ENCODE data around the gene GALNT8.

DNA sequence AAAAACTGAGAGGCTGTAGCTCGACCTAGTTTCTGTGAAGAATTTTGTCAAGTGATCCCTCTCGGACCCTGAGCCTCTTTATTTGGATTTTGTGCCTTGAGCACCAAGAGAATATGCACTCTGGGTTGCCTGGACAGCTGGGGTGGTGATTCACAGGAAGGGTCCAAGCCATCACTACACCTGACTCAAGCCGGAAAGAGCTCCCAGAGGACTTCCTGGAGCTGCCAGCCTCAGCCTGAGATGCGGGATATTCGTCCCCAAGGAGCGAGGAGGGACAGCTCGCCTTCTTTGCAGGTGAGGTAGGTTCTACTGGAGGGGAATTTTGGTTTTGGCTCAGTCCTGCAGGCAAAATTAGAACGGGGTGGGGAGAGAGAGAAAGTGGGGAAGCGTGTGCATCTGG lies 94.3 kb downstream of the GALNT8 start:
- TF ChIP-seq, protein P1, sequence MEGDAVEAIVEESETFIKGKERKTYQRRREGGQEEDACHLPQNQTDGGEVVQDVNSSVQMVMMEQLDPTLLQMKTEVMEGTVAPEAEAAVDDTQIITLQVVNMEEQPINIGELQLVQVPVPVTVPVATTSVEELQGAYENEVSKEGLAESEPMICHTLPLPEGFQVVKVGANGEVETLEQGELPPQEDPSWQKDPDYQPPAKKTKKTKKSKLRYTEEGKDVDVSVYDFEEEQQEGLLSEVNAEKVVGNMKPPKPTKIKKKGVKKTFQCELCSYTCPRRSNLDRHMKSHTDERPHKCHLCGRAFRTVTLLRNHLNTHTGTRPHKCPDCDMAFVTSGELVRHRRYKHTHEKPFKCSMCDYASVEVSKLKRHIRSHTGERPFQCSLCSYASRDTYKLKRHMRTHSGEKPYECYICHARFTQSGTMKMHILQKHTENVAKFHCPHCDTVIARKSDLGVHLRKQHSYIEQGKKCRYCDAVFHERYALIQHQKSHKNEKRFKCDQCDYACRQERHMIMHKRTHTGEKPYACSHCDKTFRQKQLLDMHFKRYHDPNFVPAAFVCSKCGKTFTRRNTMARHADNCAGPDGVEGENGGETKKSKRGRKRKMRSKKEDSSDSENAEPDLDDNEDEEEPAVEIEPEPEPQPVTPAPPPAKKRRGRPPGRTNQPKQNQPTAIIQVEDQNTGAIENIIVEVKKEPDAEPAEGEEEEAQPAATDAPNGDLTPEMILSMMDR (IDR thresholded peaks at IDR 0.05), result no peak
- TF ChIP-seq EZH2 (IDR thresholded peaks at IDR 0.05; ENCODE audit: borderline replicate concordance, insufficient read depth, low read depth, low read length, poor library complexity, severe bottlenecking), result no peak

Data from B cell (primary cell).